Measurements from ENCODE around the gene CASR.
"Not testable (repeated sequence)": the region's sequence is repeated elsewhere in the genome, so short reads cannot be mapped to it uniquely, and the experiment has no call there.

The CASR gene

DNA sequence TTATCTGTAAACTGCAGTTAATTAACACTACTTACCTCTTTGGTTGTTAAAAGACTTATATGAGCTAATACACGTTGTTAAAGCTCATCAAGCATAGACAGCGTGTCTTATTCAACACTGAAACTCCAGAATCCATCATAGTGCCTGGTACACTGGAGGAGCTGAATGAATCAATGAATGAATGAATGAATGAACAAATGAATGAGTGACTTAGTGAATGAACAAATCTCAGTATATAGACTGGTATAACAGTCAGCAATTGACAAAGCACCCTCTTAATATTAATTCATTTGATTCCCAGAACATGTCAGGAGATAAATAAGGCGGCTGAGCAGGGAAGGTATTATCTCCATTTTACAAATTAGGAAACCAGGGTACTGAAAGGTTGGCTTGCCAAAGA lies 7.1 kb downstream of the CASR start:
- H3K9me3 ChIP-seq (ENCODE audit: control insufficient read depth, insufficient read depth, low read length): no peaks in the 10 kb centered on the region
- H3K36me3 ChIP-seq (ENCODE audit: insufficient read depth, low read length): no peaks in the 10 kb centered on the region
- no peak overlapping the region for H3K9ac ChIP-seq (ENCODE audit: low read depth, low read length)
- H3K4me1 ChIP-seq (ENCODE audit: insufficient read depth, low read length): no peaks in the 10 kb centered on the region

DNA sequence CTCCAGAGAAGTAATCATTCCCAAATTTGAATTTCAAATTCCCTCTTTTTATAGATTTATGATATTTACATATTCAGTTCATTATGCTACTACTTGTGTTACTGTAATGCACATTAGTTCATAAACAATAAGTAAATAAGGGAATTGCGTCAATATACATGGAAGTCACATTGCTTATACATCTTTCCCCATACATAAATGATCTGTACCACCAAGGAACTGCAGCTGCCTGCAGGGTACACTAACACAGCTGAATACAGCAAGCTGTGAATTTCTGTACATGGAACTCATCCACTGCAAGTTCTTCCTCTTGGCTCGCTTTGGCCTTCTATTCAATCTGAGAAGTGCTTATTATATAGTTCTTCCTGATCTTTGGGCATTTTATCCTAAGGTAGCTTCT lies 15.5 kb downstream of the CASR start:
- Histone ChIP-seq H3K9me3 (ENCODE audit: control insufficient read depth, insufficient read depth, low read length) (no peaks in the 10 kb centered on the region), H3K36me3 (ENCODE audit: insufficient read depth, low read length) (no peaks in the 10 kb centered on the region), H3K4me1 (ENCODE audit: insufficient read depth, low read length) (no peaks in the 10 kb centered on the region)

DNA sequence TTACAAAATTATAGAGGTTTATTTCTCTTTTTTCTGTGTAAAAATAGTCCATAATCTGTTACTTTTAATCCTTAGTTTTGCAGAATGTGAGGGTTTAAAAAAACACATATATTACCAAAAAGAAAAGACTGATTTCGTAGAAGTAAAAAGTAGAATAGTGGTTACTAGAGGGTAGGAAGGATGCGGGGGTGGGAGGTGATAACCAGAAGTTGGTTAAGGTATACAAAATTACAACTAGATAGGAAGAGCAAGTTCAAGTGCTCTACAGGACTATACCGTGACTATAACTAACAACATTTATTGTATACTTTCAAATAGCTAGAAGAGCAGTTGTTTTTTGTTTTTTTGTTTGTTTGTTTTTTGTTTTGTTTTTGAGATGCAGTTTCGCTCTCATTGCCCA lies 16.1 kb downstream of the CASR start:
- H3K4me1 ChIP-seq (ENCODE audit: insufficient read depth, low read length): no peaks in the 10 kb centered on the region
- no peaks in the 10 kb centered on the region for H3K9me3 ChIP-seq (ENCODE audit: control insufficient read depth, insufficient read depth, low read length)

More for the DNA sequence above, 15.5 kb downstream of the CASR start:
- no peak overlapping the region for H3K9ac ChIP-seq (ENCODE audit: low read depth, low read length)

DNA sequence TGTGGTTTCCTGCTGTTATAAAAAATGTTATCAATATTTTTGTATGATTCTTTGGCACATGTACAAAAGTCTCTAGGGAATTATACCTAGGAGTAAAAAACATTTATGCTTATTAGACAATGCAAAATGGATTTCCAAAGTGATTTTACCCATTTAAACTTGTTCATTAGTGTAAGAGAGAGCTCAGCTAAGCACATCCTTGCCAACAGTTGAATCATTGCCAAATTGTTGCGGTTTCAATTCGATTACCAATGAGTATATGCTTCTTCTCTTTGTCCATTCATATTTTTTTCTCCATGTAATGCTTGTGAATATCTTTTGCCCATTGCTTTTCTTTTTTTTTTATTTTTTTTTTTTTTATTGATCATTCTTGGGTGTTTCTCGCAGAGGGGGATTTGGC lies 17.2 kb downstream of the CASR start:
- Histone ChIP-seq H3K4me1 (ENCODE audit: insufficient read depth, low read length) (no peaks in the 10 kb centered on the region), H3K9me3 (ENCODE audit: control insufficient read depth, insufficient read depth, low read length) (no peaks in the 10 kb centered on the region), H3K36me3 (ENCODE audit: insufficient read depth, low read length) (no peaks in the 10 kb centered on the region), H3K9ac (ENCODE audit: low read depth, low read length) (no peak overlapping the region)

More for the DNA sequence above, 16.1 kb downstream of the CASR start:
- Histone ChIP-seq H3K9ac (ENCODE audit: low read depth, low read length) (no peak overlapping the region), H3K36me3 (ENCODE audit: insufficient read depth, low read length) (no peaks in the 10 kb centered on the region)

DNA sequence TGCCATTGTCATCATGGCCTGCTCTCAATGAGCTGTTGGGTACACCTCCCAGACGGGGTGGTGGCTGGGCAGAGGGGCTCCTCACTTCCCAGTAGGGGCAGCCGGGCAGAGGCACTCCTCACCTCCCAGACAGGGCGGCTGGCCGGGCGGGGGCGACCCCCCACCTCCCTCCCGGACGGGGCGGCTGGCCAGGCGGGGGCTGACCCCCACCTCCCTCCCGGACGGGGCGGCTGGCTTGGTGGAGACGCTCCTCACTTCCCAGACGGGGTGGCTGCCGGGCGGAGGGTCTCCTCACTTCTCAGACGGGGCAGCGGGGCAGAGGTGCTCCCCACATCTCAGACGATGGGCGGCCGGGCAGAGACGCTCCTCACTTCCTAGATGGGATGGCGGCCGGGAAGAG lies 18.0 kb downstream of the CASR start:
- not testable (repeated sequence) for H3K4me1 ChIP-seq (ENCODE audit: insufficient read depth, low read length); H3K9me3 ChIP-seq (ENCODE audit: control insufficient read depth, insufficient read depth, low read length); H3K9ac ChIP-seq (ENCODE audit: low read depth, low read length); H3K36me3 ChIP-seq (ENCODE audit: insufficient read depth, low read length)

DNA sequence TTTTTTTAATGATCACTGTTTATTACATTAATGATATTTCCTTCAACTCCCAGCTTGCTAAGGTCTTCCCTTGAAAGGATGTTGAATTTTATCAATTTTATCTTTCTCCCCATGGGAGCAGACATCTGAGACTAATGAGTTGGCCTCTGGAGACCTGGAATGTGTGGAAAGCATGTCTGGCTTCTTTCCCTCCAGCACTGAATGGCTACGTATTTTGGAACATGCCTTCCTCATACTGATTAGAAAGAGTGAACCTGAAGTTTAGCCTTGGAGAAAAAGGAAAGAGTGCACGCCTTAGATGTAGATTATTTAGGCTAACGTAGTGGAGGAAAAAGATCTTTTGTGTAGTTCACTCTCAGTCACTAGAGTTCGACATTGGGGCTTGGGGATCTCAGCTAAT lies 25.1 kb downstream of the CASR start:
- H3K36me3 ChIP-seq (ENCODE audit: insufficient read depth, low read length): no peaks in the 10 kb centered on the region
- H3K4me1 ChIP-seq (ENCODE audit: insufficient read depth, low read length): no peaks in the 10 kb centered on the region
- no peak overlapping the region for H3K9ac ChIP-seq (ENCODE audit: low read depth, low read length)
- H3K9me3 ChIP-seq (ENCODE audit: control insufficient read depth, insufficient read depth, low read length): no peaks in the 10 kb centered on the region

DNA sequence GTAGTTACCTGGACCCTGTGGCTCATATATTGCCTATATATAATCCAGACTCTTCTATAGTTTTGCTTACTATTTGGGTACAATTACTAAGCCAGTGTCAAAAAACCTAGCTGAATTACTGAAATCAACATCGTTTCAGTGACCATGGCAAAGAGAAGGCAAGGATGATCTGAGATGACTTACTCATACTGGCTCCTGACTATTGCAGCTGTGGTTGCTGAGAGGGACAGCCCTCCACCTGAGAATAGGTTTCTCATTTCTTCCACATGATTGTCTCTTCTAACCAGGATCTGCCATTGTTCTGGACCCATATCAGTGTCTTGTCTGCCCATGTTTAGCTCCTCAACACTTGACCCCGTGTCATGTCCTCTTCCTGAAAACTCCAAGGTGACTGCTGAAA lies 30.2 kb downstream of the CASR start:
- no peaks in the 10 kb centered on the region for H3K36me3 ChIP-seq (ENCODE audit: insufficient read depth, low read length)
- no peaks in the 10 kb centered on the region for H3K9me3 ChIP-seq (ENCODE audit: control insufficient read depth, insufficient read depth, low read length)
- H3K4me1 ChIP-seq (ENCODE audit: insufficient read depth, low read length): no peaks in the 10 kb centered on the region
- H3K9ac ChIP-seq (ENCODE audit: low read depth, low read length): no peak overlapping the region

DNA sequence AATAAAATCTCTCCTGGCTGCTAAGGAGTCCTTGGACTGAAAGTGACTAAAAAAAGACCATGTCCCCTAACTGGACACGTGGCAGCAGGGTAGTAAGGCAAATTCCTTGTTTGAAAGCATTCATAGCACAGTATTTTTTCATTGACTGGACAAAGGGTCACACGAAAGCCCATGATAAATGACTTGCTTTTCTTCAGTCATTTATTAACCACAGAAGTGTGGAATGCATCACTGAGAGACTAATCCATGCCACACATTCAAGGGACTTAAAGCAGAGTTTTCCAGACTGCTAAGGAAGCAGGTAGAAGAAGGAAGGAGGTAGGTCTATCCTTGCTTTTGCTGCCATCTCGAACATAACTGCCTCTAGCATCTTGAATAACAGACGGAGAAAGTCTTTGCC lies 31.2 kb downstream of the CASR start:
- Histone ChIP-seq H3K36me3 (ENCODE audit: insufficient read depth, low read length) (no peaks in the 10 kb centered on the region), H3K9ac (ENCODE audit: low read depth, low read length) (no peak overlapping the region), H3K4me1 (ENCODE audit: insufficient read depth, low read length) (no peaks in the 10 kb centered on the region), H3K9me3 (ENCODE audit: control insufficient read depth, insufficient read depth, low read length) (no peaks in the 10 kb centered on the region)

DNA sequence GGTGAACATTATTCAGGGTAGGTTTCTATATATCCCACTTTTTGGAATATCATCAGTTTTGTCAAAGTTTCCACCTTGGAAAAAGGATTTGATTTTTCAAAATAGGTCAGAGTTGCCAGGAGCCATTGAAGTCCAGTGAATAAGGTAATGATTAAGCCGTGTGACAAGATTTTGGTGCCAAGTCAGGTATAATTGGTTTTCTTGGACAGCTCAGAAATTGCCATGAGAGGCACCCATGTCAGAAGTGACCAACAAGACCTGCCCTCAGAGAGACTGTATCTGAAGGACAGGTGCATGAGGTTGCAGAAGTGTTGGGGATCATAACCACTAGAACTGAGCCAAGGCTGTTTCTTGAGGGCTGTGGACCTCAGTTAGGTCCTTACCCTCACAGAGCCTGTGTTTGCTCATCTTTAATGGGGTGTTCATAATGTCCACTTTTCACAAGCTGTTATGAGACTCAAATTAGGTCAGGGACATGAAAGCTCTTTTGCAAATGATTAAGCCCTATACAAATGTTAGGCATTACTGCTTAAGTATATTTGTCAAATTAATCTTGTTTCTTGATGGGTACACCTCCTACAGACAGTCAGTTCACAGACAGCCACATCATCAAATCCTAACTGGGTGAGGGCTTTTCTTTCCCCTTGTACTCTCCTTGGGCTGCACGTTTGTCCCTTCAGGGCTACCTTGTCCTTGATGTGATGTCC lies 32.3 kb downstream of the CASR start:
- no peak overlapping the region for H3K9ac ChIP-seq (ENCODE audit: low read depth, low read length)
- no peaks in the 10 kb centered on the region for H3K4me1 ChIP-seq (ENCODE audit: insufficient read depth, low read length)
- H3K9me3 ChIP-seq (ENCODE audit: control insufficient read depth, insufficient read depth, low read length): no peaks in the 10 kb centered on the region

DNA sequence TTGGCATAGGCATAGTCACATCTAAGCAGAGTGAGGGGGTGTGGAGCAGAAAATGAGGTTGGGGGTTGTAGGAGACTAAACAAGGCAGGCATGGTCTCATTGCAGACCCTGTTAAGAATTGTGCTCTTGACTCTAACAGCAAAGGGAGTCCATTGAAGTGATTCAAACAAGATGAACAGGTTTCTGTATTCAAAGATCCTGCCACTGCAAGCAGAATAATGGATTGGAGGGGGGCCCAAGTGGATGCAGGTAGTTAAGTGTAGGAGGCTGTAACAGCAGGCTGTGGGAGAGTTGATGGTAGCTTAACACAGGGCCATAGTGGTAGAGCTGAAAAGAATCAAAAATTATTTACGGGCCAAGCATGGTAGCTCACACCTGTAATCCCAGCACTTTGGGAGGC lies 34.4 kb downstream of the CASR start:
- H3K9me3 ChIP-seq (ENCODE audit: control insufficient read depth, insufficient read depth, low read length): no peaks in the 10 kb centered on the region
- H3K9ac ChIP-seq (ENCODE audit: low read depth, low read length): no peak overlapping the region
- H3K4me1 ChIP-seq (ENCODE audit: insufficient read depth, low read length): no peaks in the 10 kb centered on the region
- no peaks in the 10 kb centered on the region for H3K36me3 ChIP-seq (ENCODE audit: insufficient read depth, low read length)

More for the DNA sequence above, 32.3 kb downstream of the CASR start:
- no peaks in the 10 kb centered on the region for H3K36me3 ChIP-seq (ENCODE audit: insufficient read depth, low read length)

DNA sequence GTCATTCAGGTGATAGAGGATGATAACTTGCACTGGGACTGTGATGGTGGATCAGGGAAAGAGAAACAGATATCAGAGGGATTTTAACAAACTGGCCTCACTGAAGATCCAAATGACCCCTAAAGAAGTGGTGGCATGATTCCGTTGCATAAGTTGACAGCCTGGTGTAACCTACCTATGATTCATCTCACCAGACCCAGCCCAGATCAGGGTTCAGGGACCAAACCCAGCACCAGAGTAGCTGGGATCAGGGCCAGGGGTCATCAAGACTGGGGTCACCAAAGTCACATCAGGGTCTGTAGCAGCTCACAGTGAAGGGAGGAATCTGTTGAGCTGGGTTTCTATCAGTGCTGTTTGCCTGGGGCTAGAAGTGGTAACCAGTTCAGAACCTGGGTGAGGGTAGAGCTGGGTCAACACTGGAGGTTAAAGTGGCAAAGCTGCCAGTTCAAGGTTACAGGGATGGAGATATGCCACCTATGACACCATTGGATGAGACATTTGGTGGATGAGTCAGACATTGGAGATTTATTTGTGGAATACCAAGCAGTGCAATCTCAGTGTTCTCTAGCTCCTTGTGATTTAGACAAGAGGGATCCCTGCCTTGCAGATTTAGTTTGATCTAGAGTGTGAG lies 35.9 kb downstream of the CASR start:
- Histone ChIP-seq H3K9ac (ENCODE audit: low read depth, low read length) (no peak overlapping the region), H3K4me1 (ENCODE audit: insufficient read depth, low read length) (no peaks in the 10 kb centered on the region), H3K9me3 (ENCODE audit: control insufficient read depth, insufficient read depth, low read length) (no peaks in the 10 kb centered on the region), H3K36me3 (ENCODE audit: insufficient read depth, low read length) (no peaks in the 10 kb centered on the region)

DNA sequence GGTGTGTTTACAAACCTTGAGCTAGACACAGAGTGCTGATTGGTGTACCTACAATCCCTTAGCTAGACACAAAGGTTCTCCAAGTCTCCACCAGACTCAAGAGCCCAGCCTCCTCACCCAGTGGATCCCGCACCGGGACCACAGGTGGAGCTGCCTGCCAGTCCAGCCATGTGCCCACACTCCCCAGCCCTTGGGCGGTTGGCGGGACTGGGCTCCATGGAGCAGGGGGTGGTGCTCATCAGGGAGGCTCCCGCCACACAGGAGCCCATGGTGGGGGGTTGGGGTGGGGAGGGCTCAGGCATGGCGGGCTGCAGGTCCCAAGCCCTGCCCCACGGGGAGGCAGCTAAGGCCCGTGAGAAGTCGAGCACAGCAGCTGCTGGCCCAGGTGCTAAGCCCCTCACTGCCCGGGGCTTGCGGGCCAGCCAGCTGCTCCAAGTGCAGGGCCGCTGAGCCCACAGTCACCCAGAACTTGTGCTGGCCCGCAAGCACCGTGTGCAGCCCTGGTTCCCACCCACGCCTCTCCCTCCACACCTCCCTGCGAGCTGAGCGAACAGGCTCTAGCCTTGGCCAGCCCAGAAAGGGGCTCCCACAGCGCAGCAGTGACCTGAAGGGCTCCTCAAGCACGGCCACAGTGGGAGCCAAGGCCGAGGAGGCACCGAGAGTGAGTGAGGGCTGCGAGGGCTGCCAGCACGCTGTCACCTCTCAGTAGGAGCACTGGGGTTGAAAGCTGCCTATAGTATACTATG lies 43.7 kb downstream of the CASR start:
- no peaks in the 10 kb centered on the region for H3K9me3 ChIP-seq (ENCODE audit: control insufficient read depth, insufficient read depth, low read length)
- no peaks in the 10 kb centered on the region for H3K36me3 ChIP-seq (ENCODE audit: insufficient read depth, low read length)
- no peak overlapping the region for H3K9ac ChIP-seq (ENCODE audit: low read depth, low read length)
- no peaks in the 10 kb centered on the region for H3K4me1 ChIP-seq (ENCODE audit: insufficient read depth, low read length)

DNA sequence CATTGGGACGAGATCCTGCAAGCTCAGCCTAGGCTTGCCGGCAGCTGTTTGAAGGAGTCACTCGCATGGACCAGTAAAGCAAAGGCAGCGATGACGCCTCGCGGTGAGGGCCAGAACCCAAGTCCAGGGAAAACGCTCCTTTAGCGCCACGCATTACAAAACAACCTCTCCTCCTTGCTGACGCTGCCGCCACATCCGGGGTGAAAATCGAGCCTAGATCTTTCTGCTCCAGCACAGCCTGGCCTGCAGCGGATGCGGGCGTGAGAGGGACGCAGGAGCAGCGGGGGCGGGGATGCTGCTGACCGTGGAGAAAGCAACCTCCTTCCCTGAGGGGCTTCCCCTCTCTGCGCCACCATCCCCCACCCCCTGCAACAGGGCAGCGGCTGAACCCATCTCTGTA lies 46.7 kb downstream of the CASR start:
- H3K9me3 ChIP-seq (ENCODE audit: control insufficient read depth, insufficient read depth, low read length): no peaks in the 10 kb centered on the region
- H3K4me1 ChIP-seq (ENCODE audit: insufficient read depth, low read length): no peaks in the 10 kb centered on the region
- no peak overlapping the region for H3K9ac ChIP-seq (ENCODE audit: low read depth, low read length)
- H3K36me3 ChIP-seq (ENCODE audit: insufficient read depth, low read length): no peaks in the 10 kb centered on the region

DNA sequence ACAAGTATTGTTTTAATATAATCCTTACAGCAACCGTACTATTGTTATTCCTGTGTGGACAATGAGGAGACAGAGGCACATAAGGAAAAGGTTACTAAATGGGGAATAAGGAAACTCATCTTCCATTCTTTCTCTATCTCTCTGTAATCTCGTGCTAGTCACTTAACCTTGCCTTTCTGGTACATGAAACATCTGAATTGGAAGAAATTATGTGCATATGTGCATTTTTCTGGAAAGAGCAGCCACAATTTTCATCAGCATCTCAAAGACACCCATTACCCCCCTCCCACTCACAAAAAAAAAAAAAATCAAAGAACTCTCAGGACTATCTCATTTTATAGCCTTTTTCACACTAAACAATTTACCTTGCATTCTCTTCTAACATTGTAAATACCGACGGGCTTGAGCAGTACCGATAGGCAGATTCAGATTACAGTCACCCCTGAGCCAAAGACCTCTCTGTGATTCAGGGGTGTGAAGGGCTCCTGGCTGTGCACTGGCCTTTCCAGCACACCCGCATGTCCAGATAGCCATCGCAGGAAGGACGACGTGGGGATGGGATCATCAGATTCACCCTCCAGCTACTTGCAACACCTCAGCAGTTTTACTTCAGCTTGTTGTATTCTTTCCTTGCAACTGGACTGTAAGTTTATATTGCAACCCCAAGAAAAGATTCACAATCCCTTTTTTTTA lies 48.1 kb downstream of the CASR start:
- H3K9me3 ChIP-seq (ENCODE audit: control insufficient read depth, insufficient read depth, low read length): no peaks in the 10 kb centered on the region
- H3K4me1 ChIP-seq (ENCODE audit: insufficient read depth, low read length): no peaks in the 10 kb centered on the region
- no peak overlapping the region for H3K9ac ChIP-seq (ENCODE audit: low read depth, low read length)
- H3K36me3 ChIP-seq (ENCODE audit: insufficient read depth, low read length): no peaks in the 10 kb centered on the region

Data from ES-I3 (cell line).